GM18502 (cell line): ENCODE data around the gene SLC30A3.
"Not testable (repeated sequence)": the region's sequence is repeated elsewhere in the genome, so short reads cannot be mapped to it uniquely, and the experiment has no call there.

Experiments used
- ATAC-seq: cut with Tn5 transposase; IDR thresholded peaks from one replicate; pipeline ENCODE4 v1.9.1; 2021; ENCODE audit warnings: mild to moderate bottlenecking; ENCODE audit not compliant: unreplicated experiment, poor library complexity

Gene SLC30A3

DNA sequence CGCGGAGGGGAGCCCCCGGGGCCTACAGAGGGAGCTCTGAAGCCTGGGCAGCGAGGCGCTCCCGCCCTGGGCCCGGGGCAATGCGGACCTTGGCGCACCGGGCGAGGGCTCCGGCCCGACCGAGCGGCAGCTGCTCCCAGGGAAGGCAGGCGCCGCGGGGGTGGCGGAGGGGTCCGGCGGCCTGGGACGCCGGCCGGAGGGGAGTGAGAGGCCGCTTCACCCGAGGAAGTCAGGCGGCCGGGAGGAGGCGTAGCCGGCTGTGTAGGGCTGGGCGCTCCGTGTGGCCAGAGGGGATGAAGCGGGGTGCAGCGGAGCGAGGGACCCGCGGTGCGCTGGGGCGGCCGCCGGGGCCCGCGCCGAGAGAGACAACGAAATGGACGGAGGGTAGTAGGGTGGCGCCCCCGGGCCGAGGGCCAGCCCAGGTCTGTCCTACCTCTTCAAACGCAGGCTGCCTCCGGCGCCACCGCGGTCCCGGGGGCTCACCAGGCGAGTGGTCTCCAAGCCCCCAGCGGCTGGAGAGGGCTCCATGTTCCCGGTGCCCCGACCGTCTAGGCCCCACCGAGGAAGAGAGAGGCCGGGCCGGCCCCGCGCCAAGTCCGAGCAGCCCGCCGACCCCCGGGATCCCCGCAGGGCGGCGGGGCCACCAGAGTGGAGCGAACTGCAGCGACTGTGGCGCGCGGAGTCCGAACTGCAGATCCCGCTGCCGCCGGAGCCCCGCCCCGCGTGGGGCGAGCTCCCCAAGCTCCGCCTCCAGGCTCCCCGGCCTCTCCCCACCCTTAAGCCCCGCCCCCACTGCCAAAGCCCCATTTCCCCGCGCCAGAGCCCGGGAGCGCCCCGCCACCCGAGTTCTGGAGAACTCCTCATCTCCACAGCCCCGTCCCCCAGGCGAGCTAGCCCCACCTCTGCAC is at the start of gene SLC30A3:
SLC30A3 (minus strand) TSS at position 669 of the 908 bp plus-strand sequence; CDS start at position 528, 141 bp downstream.
- no peak for ATAC-seq

GRCh38 chr2:27312152-27312551 is 49.3 kb upstream of the SLC30A3 start:
- ATAC-seq, result no peak

DNA sequence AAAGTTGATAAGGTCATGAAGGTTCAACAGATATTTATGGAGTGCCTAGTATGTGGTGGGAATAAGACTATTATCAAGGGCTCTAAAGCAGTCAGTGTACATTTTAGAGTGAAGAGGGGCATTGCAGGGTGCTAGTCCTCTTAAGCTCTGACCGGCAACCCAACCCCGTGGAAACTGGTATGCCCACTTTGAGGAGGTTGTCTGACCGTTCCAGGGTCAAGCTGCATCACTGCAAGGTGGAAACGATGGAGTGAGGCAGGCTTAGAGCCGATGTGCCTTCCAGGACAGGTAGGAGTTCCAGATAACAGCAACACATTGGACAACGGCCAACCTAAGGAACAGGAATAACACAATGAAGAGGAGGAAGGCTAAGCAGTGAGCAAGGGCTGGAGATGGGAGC is 46.8 kb upstream of the SLC30A3 start:
- no peak for ATAC-seq

GRCh38 chr2:27308359-27308881 is 45.6 kb upstream of the SLC30A3 start, which contains the start of gene UCN:
TSS of gene UCN (minus strand) at chr2:27308445. CDS start at chr2:27307895, 550 bp downstream.
- ATAC-seq, result no peak

DNA sequence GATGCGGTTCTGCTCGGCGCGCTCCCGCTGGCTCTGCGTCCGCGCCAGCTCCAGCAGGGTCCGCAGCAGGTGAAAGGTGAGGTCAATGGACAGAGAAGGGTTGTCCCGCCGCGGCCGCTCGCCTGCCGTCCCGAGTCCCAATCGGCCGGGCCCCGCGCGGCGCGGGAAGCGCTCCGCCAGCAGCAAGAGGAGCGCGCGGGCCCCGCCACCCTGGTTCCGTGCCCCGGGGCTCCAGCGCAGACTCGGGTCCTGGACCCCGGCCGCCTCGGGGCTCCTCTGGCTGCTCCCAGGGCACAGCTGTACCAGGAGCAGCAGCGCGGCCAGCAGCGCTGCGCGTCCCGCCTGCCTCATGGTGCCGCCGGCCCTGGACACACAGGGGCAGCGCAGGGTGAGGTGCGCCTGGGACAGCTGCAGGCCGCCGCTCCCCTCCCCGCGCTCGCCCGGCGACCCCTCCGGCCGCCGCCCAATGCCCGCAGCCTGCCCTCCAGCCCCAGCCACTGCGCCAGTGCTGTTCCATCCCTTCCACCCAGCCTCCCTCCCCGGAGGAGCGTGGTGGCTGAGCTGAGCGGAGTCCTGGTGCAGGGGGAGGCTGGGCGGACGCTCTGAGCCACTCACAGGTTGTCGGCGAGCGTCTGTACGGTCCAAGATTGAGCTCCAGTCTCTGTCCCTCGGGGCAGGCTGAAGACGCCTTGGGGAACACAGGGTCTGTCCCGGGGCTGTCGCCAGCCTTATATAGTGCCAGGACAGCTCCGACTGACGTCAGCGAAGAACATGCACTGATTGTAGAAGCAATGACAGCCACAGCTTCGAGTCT is 44.9 kb upstream of the SLC30A3 start:
- no peak for ATAC-seq

DNA sequence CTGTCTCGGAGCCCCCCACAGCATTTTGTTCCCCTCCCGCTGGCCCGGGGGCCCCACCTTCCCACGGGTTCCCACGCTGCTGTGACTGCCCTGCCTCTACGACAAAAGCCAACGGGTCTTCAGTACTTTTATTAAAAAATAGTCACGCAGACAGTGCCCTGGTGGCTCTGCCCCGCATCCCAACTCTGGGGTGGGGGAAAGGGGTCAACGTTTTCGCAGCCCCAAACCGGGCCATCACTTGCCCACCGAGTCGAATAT is 44.4 kb upstream of the SLC30A3 start:
- ATAC-seq, result no peak

DNA sequence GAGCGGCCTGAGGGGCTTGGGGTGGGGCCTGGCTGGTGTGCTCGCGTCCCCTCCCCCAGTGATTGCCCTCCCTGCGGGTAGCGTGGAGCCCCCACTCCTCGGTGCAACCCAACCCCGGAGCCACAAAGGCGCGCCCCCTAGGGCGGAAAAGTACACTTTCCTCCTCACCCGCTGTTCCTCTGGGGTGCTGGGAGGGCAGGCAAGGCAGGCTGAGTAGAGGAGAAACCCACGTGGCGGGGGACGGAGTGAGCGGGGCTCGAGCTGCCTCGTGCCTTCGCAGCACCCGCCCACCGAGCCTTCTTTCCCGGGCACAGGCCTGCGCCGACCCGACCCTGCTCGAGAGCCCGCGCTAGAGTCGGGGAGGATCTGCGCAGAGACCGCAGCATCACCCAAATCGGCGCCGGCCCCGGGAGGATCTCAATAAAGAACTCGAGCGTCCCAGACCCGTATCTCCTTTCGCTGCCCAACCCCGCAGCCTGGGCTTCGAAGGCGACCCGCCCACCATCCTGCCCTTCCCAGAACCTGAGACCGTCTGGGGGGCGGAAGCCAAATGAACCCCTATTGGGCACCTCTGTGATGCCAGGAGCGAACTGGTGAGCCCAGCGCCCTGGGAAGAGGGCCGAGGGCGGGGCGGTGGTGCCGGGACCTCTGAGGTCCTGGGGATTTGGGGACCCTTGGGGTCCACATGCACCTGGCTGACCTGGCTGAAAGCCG is 43.9 kb upstream of the SLC30A3 start:
- no peak for ATAC-seq

GRCh38 chr2:27306136-27306535 is 43.3 kb upstream of the SLC30A3 start:
- no peak for ATAC-seq

DNA sequence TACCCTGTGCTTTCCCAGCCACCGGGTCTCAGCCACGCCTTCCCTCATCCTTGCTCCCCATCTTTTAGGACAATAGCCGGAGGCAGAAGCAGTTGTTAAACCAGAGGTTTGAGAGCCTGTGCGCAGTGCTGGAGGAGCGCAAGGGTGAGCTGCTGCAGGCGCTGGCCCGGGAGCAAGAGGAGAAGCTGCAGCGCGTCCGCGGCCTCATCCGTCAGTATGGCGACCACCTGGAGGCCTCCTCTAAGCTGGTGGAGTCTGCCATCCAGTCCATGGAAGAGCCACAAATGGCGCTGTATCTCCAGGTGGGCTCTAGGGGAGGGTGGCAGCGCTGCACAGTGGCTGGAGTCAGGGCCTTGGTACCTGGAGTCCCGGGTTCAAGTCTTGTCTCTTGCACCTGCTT is 42.7 kb upstream of the SLC30A3 start:
- no peak for ATAC-seq

DNA sequence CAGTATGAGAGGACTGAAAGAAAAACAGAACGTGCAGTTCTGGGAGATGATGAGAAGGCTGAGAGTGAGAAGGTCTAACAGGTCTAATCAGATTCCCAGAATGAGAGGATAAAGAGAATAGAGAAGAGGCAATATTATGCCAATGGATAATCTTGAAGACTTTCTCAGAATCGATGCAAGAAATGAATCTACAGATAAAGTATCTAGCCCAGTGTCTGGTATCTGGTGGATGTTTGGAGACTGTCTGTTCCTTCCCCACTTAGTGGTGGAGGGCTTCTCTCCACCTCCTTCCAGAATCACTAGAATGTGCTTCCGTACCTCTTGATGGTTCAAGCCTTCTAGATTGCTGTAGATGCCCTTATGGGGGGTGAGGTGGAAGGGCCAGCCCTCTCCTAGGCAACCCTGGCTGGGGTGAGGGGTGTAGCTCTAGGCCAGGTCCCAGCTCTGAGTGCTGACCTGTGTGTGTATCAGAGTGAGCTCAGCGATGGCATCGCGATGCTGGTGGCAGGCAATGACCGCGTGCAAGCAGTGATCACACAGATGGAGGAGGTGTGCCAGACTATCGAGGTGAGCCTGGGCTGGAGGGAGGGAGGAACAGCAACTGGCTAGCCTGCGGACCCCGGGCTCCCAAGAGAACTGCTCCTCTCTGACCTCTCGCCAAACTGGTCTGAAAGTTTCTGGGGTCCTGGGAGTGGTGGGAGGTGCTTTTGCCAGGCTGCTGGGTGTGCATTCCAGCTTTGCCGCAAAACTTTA is 41.8 kb upstream of the SLC30A3 start:
- no peak for ATAC-seq

GRCh38 chr2:27303093-27304025 is 40.5 kb upstream of the SLC30A3 start:
- no peak for ATAC-seq

DNA sequence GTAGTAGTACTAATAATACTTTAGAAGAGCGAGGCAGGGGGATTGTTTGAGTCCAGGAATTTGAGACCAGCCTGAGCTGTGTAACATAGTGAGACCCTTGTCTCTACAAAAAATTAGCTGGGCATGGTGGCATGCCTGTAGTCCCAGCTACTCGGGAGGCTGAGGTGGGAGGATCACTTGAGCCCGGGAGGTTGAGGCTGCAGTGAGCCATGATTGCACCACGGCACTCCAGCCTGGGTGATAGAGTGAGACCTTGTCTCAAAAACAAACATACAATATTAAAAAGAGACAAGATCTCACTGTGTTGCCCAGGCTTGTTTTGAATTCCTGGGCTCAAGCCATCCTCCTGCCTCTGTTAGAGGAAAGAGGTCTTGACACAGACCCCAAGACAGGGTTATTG is 37.8 kb upstream of the SLC30A3 start:
- ATAC-seq, result not testable (repeated sequence)

- no peak for ATAC-seq
Observed at GRCh38 chr2:27298391-27299080, 35.7 kb upstream of the SLC30A3 start.

GRCh38 chr2:27297195-27297594 is 34.3 kb upstream of the SLC30A3 start:
- ATAC-seq, result no peak

- no peak for ATAC-seq
Observed at GRCh38 chr2:27296481-27296880, 33.6 kb upstream of the SLC30A3 start.

- ATAC-seq, result no peak
Observed at GRCh38 chr2:27294928-27295327, 32.1 kb upstream of the SLC30A3 start.

GRCh38 chr2:27291865-27292264 is 29.0 kb upstream of the SLC30A3 start:
- ATAC-seq, result no peak

DNA sequence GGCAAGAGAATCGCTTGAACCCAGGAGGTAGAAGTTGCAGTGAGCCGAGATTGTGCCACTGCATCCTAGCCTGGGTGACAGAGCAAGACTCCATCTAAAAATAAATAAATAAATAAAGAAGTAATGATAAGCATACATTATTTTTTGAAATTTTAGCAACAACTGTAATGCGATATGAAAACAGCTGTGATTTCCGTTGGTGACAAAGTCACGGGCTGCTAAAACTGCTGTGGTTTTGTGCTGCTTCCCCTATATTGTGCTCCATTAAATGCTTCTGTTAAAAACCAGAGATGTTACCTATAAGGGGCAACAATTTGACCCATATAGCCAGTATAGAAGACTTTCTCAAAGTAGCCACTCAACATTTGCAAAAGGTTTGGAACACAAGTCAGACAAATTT is 27.7 kb upstream of the SLC30A3 start:
- ATAC-seq, result no peak
